HepG2 (cell line): ENCODE measurements around the gene DPM2. TPM values are rescaled to one million over a fixed set of nuclear protein-coding genes. Genes with fewer than 3 reads are reported as not detected.

ENCODE experiments used
- CEBPB ChIP-seq: IDR thresholded peaks from 2 replicates; pipeline ENCODE4 v1.6.1; 2011; ENCODE audit warnings: low read depth, low read length, improper control_type of control experiment, borderline replicate concordance
- DNMT1 ChIP-seq: sonication (generic); formaldehyde crosslinking; IDR thresholded peaks from 2 replicates; pipeline ENCODE4 v1.5.1; 2020; ENCODE audit warnings: mild to moderate bottlenecking, missing genetic modification reagents
- DR1 ChIP-seq: sonication (generic); formaldehyde crosslinking; IDR thresholded peaks from 2 replicates; pipeline ENCODE4 v1.8.0; 2021; ENCODE audit warnings: mild to moderate bottlenecking, missing genetic modification reagents, inconsistent platforms
- ESRRA ChIP-seq: sonication (generic); formaldehyde crosslinking; IDR thresholded peaks from 2 replicates; pipeline ENCODE4 v1.5.1; 2020; ENCODE audit warnings: mild to moderate bottlenecking, low read depth, missing genetic modification reagents
- FUBP1 ChIP-seq: sonication (generic); formaldehyde crosslinking; IDR thresholded peaks from 2 replicates; pipeline ENCODE4 v1.5.1; 2020; ENCODE audit warnings: missing genetic modification reagents, mild to moderate bottlenecking, borderline replicate concordance
- HHEX ChIP-seq: IDR thresholded peaks from 2 replicates; pipeline ENCODE4 v1.6.1; 2016; ENCODE audit warnings: control low read depth
- HOXA9 ChIP-seq: sonication (generic); formaldehyde crosslinking; IDR thresholded peaks from 2 replicates; pipeline ENCODE4 v1.8.1; 2022; ENCODE audit warnings: missing genetic modification reagents, mild to moderate bottlenecking, moderate library complexity, borderline replicate concordance
- RORA ChIP-seq: sonication (generic); formaldehyde crosslinking; IDR thresholded peaks from 2 replicates; pipeline ENCODE4 v1.5.0; 2020; ENCODE audit warnings: mild to moderate bottlenecking, missing genetic modification reagents, moderate library complexity
- SMARCE1 ChIP-seq: fragments of 450-650 bp; IDR thresholded peaks from 2 replicates; pipeline ENCODE4 v1.6.1; 2017; ENCODE audit warnings: borderline replicate concordance
- STAT6 ChIP-seq: sonication (generic); formaldehyde crosslinking; IDR thresholded peaks from 2 replicates; pipeline ENCODE4 v1.4.0; 2020; ENCODE audit warnings: missing genetic modification reagents, mild to moderate bottlenecking, borderline replicate concordance
- UBTF ChIP-seq: sonication (generic); formaldehyde crosslinking; IDR thresholded peaks from 2 replicates; pipeline ENCODE4 v1.4.0; 2020; ENCODE audit warnings: mild to moderate bottlenecking, missing genetic modification reagents
- ZBTB1 ChIP-seq: sonication (generic); formaldehyde crosslinking; IDR thresholded peaks from 2 replicates; pipeline ENCODE4 v1.4.0; 2020; ENCODE audit warnings: missing genetic modification reagents, borderline replicate concordance
- ZBTB34 ChIP-seq: sonication (generic); formaldehyde crosslinking; IDR thresholded peaks from 2 replicates; pipeline ENCODE4 v1.8.0; 2022; ENCODE audit warnings: mild to moderate bottlenecking, missing genetic modification reagents
- ZC3H4 ChIP-seq: sonication (generic); formaldehyde crosslinking; IDR thresholded peaks from 2 replicates; pipeline ENCODE4 v1.4.0; 2020; ENCODE audit warnings: missing genetic modification reagents, borderline replicate concordance
- ZNF337 ChIP-seq: sonication (generic); formaldehyde crosslinking; IDR thresholded peaks from 2 replicates; pipeline ENCODE4 v1.5.1; 2020; ENCODE audit warnings: missing genetic modification reagents, low read depth, mild to moderate bottlenecking, borderline replicate concordance
- ZNF354B ChIP-seq: sonication (generic); formaldehyde crosslinking; IDR thresholded peaks from 2 replicates; pipeline ENCODE4 v1.8.0; 2022; ENCODE audit warnings: mild to moderate bottlenecking, missing genetic modification reagents
- ZNF451 ChIP-seq: sonication (generic); formaldehyde crosslinking; IDR thresholded peaks from 2 replicates; pipeline ENCODE4 v1.5.0; 2020; ENCODE audit warnings: mild to moderate bottlenecking, missing genetic modification reagents
- ZNF547 ChIP-seq: sonication (generic); formaldehyde crosslinking; IDR thresholded peaks from 2 replicates; pipeline ENCODE4 v1.5.1; 2020; ENCODE audit warnings: mild to moderate bottlenecking, missing genetic modification reagents
- ZNF670 ChIP-seq: sonication (generic); formaldehyde crosslinking; IDR thresholded peaks from 2 replicates; pipeline ENCODE4 v1.8.0; 2022; ENCODE audit warnings: mild to moderate bottlenecking, missing genetic modification reagents, borderline replicate concordance
- ZNF724P ChIP-seq: sonication (generic); formaldehyde crosslinking; IDR thresholded peaks from 2 replicates; pipeline ENCODE4 v1.8.0; 2022; ENCODE audit warnings: missing genetic modification reagents, borderline replicate concordance
- ZSCAN30 ChIP-seq: sonication (generic); formaldehyde crosslinking; IDR thresholded peaks from 2 replicates; pipeline ENCODE4 v1.5.0; 2020; ENCODE audit warnings: mild to moderate bottlenecking, missing genetic modification reagents
- polyA plus RNA-seq, 8 experiments: library from polyadenylated mRNA; depleted of rRNA in 3 of 8; stranded (reverse) in 7 of 8; unstranded in 1 of 8; fragments of >200 nt; fragmentation: Illumina TruSeq in 4 of 8; extraction: Trizol in 4 of 8; gene quantifications; 2 replicates each; pipeline versions ENCODE4 v1.2.1 to v1.2.3, GENCODE V29; 2011 to 2016; ENCODE audit warnings: low read depth in 4 of 8, missing spikeins in 1 of 8, mixed read lengths in 1 of 8; ENCODE audit not compliant: insufficient read depth in 1 of 8
- total RNA-seq, 5 experiments: library from RNA; depleted of rRNA; stranded (reverse); fragments of >200 nt; fragmentation: Illumina TruSeq; extraction: Trizol; gene quantifications; 2 replicates each; pipeline ENCODE4 v1.2.3, GENCODE V29; 2016; ENCODE audit warnings: low read depth in 1 of 5

DPM2 gene
- total and polyA plus RNA-seq, 2 of the 13 experiments (the other 11 are each of a cell fraction or from before 2014, with no cell fraction given) = 24.8 to 35.3 TPM

GRCh38 chr9:127937388-127938297 is at the start of gene DPM2 (continued):
- TF ChIP-seq STAT6 (CRISPR knock-in tag) (no peak), ZSCAN30 (no peak), DR1 (CRISPR knock-in tag) (no peak), ZNF547 (CRISPR knock-in tag) (no peak), ZNF354B (CRISPR knock-in tag) (no peak), ZNF724P (CRISPR knock-in tag) (no peak), ZBTB34 (no peak), HOXA9 (no peak), FUBP1 (CRISPR knock-in tag) (no peak), ZC3H4 (no peak), UBTF (CRISPR knock-in tag) (peak; percentile 20; the same call in 1 of the 2 replicates), HHEX (CRISPR knock-in tag) (no peak), ZNF451 (CRISPR knock-in tag) (0 out of 2 replicates have a peak, but pooled peaks have one; percentile 30), CEBPB (no peak), ZBTB1 (CRISPR knock-in tag) (no peak), ZNF337 (CRISPR knock-in tag) (peak; percentile 36; the same call in 1 of the 2 replicates), DNMT1 (CRISPR knock-in tag) (no peak), SMARCE1 (no peak), ESRRA (CRISPR knock-in tag) (no peak), ZNF670 (CRISPR knock-in tag) (no peak), RORA (CRISPR knock-in tag) (no peak)
